GM12892 (cell line): ENCODE measurements around the gene LCN10.
"Not testable (repeated sequence)": the region's sequence is repeated elsewhere in the genome, so short reads cannot be mapped to it uniquely, and the experiment has no call there.

Experiments used
- DNase-seq: peaks from one replicate; pipeline ENCODE4 v3.0.0; 2011; ENCODE audit not compliant: insufficient read length
- FAIRE-seq: peaks from 2 replicates; lab custom pipeline; 2011; peaks lifted over from hg19 to GRCh38; lab: Jason Lieb, UNC
- POLR2A ChIP-seq: IDR thresholded peaks from 2 replicates; pipeline ENCODE4 v1.6.1; 2011; ENCODE audit warnings: low read depth, low read length, control low read depth
- POLR2AphosphoS5 ChIP-seq: IDR thresholded peaks from 2 replicates; pipeline ENCODE4 v1.6.1; 2011; ENCODE audit warnings: low read depth, low read length, control low read depth
- TAF1 ChIP-seq: IDR thresholded peaks from 2 replicates; pipeline ENCODE4 v1.6.1; 2011; ENCODE audit warnings: low read depth, mild to moderate bottlenecking, control low read depth, low read length, borderline replicate concordance

Gene LCN10

DNA sequence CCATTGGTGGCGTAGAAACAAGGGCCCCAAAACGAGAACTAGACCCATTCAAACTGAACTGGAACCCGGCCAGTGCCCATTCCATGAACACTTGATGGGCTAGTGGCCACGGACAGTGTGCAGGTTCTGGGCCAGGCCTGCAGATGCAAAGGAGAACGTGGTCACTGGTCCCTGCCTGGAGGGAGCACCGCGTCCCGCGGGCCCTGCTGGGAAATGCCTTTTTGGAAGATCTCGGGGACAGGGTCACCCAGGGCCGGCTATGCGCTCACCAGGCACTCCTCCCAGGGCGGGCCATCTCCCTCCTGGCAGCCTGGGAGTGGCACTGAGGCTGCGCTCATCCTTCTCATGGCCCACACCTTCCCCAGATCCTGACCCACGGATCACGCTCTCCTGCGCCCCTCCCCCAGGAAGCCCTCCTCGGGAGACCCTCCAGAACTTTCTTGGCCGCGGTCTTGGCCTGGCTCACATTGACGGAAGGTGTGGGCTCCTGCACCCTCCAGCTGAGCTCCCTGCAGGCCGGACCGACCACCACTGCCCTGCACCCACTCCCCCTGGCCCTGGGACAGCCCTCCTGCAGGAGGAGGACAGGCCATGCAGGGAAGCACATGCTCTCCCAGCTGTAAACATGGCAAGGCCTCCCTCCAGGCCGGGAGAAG, 33.2 kb downstream of the LCN10 start:
- FAIRE-seq (no peak), DNase-seq (no peak)
- TF ChIP-seq POLR2AphosphoS5 (no peak), POLR2A (no peak), TAF1 (no peak)

DNA sequence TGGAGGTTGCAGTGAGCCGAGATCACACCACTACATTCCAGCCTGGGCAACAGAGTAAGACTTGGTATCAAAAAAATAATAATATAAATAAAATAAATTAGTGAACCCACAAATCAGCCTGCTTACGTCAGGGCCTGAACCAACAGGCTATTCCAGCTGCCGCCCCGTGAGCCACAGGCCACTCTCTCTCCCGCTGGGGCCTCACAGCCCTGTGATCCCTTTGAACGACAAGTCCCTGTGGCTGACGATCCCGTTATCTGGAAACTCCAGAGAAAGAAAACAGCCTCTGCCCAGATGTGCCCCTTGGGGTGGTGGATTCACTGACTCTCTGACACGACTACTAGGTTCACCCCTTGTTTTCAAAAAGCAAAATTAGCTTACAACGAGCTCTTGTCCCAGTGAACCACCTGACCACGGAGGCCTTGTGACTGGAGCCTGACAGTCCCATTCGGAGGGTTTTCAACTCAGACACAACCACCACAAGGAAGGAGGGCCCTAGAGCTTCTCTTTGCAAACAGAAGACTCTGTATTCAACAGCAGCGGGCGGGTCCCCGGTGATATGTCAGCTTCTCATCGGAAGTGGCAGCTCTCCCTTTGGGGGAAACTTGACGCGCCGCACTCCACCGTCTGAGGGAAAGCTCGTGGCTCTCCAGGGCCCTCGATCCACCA, 34.8 kb downstream of the LCN10 start:
- DNase-seq (no peak), FAIRE-seq (no peak)
- TF ChIP-seq POLR2A (no peak), POLR2AphosphoS5 (no peak), TAF1 (no peak)

DNA sequence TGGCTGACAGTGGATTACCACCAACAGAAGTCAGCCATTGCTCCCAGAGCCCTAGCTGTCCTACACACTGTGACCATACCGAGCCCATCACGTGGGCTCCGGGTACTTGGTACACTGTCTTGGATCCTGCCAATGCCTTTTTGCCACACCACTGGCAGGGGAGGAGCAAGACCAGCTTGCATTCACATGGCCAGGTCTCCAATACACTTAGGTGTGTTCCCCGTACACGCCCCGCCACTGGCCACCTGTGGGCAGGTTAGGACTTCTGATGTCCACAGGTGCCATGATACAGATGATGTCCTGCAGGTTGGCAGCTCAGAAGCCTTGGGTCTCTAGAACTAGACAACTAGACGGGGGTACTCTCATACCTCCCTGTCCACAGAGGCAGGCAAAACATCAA, 35.7 kb downstream of the LCN10 start:
- DNase-seq (no peak), FAIRE-seq (no peak)
- TF ChIP-seq TAF1, result no peak
- no peak for TF ChIP-seq POLR2A
- TF ChIP-seq POLR2AphosphoS5, result no peak

DNA sequence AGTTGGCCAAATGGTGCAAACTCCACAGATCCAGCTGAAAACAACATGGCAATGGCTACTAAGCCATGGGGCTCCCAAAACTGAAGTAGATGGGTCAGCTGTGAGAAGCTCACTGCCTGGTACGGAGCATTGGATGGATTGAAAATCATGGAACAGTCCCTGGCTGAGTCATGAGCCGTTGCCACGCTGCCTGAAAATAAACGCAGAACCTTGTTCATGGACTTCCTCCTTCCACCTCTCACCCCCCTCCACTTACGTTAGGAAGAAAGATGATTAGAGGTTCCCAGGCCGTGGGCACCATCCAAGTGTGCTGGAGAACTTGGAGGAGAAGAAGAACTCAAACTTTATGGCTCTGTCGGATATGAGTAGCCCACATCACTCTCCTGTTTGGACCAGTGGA, 37.2 kb downstream of the LCN10 start:
- DNase-seq, result no peak
- TF ChIP-seq TAF1 (no peak), POLR2A (no peak)
- no peak for FAIRE-seq

DNA sequence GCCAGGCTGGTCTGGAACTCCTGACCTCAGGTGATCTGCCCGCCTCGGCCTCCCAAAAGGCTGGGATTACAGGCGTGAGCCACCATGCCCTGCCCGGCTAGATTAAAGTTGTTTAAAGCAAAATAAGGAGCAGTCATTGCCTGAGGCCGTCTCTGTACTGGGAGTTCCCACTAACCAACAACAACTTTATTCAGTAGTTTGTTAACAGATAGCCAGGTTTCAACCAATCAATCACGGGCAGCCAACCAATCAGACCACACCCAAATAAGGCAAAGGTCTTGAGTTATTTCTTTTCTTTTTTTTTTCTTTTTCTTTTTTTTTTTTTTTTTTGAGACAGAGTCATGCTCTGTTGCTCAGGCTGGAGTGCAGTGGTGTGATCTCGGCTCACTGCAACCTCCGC, 38.0 kb downstream of the LCN10 start:
- not testable (repeated sequence) for DNase-seq, FAIRE-seq

DNA sequence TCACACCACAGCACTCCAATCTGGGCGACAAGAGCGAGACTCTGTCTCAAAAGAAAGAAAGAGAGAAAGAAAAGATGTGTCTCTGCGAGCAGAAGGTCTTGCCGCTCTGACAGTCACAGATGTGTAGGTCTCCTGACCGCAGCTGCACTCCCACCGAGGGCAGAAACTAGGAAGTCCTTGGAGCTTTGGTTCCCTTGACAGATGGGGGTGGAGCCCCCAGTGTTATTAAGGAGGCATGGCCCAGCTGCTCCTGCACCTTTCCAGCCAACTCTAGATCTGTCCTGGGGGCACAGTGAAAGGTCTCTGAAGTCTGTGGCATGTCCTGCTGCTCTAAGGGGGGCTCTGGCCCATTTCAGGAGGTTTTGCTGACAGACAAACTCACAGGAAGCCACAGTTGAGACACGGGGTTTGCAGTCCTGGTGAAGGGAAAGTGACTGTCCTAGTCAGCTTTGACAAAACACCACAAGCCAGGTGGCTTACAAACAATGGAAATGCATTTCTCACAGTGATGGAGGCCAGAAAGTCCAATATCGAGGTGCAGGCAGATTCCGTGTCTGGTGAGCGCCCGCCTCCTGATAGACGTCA, 39.4 kb downstream of the LCN10 start:
- FAIRE-seq (no peak), DNase-seq (no peak)
- TF ChIP-seq TAF1 (no peak), POLR2A (no peak), POLR2AphosphoS5 (no peak)

DNA sequence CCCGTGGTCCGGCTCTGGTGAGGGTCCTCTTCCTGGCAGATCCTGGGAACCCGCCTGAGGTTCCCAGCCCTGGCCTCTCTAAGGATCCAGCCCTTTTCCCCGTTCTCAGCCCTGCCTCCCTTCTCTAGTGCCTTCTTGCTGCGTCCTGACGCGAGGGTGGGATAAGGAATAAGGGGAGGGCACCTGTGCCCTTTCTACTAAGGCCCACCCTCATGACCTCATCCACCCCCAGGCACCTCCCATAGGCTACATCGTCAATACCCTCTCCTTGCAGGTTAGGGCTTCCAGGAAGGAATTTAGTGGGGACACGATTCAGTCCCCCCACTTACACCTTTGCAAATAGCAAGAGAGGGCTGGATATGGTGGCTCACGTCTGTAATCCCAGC, 41.1 kb downstream of the LCN10 start:
- TF ChIP-seq POLR2AphosphoS5, result no peak
- TF ChIP-seq TAF1, result no peak
- no peak for TF ChIP-seq POLR2A
- FAIRE-seq, result no peak
- no peak for DNase-seq

DNA sequence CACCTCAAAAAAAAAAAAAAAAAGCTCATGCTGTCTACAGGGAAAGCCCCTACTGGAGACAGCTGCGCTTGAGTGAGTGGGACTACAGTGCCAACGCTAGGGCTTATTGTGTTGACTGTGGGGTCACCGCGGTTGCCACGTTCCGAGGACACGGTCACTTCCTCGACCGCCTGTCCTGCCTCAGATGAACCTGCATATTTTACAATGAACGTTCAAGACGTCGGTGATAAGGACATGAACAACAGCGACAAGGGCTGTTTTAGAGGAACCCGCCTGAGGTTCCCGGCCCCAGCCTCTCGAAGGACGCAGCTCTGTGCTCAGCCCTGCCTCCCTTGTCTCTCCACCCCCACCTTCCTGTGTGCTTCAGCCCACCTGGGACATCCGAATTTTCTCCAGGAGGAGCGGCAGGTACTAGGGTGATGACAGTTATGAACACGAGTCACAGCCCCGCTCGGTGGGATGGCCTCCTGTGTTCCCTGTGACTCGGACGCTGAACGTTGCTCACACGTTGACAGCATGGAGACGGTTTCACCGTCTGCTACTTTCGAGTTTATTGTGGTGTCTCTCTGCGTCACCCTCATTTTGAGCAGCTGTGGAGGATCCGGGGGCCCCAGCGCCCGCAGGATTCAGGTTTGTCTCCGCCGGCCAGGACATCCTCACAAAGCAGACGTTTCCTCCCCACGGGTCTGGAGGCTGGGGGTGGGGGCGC, 41.6 kb downstream of the LCN10 start:
- FAIRE-seq (peak; percentile 9), DNase-seq (peak; percentile 65)
- TF ChIP-seq POLR2A, result 0 out of 2 replicates have a peak, but pooled peaks have one; percentile 24
- TF ChIP-seq TAF1, result no peak

DNA sequence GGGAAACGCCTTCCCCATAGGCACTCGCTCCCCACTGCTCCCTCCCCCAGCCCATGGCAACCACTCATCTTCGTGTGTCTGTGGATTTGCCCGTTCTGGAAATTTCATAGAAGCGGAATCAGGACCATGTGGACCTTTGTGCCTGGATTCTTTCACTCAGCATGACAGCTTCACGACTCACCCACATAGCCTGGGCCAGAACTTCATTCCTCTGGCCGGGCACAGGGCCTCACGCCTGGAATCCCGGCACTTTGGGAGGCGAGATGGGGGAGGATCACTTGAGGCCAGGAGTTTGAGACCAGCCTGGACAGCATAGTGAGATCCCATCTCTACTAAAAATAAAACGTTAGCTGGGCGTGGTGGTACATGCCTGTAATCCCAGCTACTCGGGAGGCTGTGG, 42.4 kb downstream of the LCN10 start:
- TF ChIP-seq POLR2A, result no peak
- no peak for TF ChIP-seq POLR2AphosphoS5
- TF ChIP-seq TAF1, result no peak
- no peak for DNase-seq
- FAIRE-seq, result no peak

DNA sequence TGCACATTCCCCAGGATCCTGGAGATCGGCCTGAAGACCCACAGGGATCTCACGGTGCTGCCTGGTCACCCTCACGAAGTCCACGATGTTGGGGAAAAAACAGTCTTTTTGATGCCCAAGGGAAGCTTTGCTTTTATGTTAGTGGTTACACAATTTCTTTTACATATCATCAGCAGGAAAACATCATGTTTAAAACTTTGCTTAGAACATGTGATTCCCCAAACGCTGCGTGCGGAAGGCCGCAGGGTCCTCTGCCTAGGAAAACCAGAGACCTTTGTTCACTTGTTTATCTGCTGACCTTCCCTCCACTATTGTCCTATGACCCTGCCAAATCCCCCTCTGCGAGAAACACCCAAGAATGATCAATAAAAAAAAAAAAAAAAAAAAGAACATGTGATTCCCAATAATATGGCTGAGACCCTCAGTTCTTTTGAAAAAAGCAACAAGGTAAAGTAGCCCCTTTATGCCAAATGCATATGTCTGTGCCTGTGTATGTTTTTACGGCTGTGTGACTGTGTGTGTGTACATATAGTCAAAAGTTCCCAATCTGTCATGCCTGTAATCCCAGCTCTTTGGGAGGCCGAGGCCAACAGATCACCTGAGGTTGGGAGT, 44.0 kb downstream of the LCN10 start:
- FAIRE-seq (no peak), DNase-seq (no peak)
- TF ChIP-seq POLR2AphosphoS5 (no peak), TAF1 (no peak), POLR2A (no peak)

DNA sequence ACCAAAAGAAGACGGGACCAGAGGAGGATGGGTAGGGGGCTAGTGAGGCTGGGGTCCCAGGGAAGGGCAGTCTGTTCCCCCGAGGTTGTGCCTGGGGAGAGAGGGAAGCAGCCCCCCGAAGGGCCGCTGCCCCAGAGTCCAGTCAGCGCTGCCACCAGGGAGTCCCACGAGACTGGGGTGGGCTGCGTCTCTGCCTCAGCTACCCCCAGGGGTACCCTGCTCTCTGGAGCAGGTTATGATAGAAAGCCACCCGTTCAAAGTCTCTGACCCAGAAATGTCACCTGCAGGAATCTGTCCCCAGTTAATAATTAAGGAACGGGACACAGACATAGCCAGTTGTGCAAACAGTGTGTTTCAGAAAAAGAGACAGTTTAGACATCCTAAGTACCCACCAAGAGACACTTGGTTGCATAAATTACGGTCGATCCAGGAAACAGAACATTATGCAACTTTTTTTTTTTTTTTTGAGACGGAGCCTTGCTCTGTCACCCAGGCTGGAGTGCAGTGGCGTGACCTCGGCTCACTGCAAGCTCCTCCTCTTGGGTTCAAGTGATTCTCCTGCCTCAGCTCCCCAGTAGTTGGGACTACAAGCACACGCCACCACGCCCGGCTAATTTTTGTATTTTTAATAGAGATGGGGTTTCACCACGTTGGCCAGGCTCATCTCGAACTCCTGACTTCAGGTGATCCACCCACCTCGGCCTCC, 44.8 kb downstream of the LCN10 start:
- DNase-seq, result no peak
- TF ChIP-seq TAF1, result no peak
- TF ChIP-seq POLR2A, result no peak
- TF ChIP-seq POLR2AphosphoS5, result no peak
- FAIRE-seq, result no peak
